ENCODE results near the gene TRIP4. TPM values are rescaled to one million over a fixed set of nuclear protein-coding genes. Genes with fewer than 3 reads are reported as not detected.
"Not testable (repeated sequence)": the region's sequence is repeated elsewhere in the genome, so short reads cannot be mapped to it uniquely, and the experiment has no call there.

Gene TRIP4
- total RNA-seq, 1 donor from 2014 or later = 10.1 TPM

DNA sequence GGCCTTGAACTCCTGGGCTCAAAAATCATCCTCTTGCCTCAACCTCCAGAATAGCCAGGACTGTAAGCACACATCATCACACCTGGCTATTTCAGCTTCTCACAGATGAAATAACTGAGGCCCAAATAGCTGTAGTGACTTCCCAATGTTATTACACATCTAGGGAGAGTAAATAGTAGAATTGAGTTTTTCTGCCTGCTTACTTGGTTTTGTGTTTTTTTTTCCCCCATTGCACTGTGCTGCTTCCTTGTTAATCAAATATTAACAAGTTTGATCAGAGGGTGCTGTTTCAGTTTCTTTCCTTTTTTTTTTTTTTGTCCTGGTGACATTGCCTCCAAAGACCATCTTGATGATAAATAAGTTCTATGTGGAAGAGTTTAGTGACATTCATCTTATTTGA lies 96.1 kb downstream of the TRIP4 start:
- DNase-seq (ENCODE audit: low read depth in 2 of 2) = no peak

DNA sequence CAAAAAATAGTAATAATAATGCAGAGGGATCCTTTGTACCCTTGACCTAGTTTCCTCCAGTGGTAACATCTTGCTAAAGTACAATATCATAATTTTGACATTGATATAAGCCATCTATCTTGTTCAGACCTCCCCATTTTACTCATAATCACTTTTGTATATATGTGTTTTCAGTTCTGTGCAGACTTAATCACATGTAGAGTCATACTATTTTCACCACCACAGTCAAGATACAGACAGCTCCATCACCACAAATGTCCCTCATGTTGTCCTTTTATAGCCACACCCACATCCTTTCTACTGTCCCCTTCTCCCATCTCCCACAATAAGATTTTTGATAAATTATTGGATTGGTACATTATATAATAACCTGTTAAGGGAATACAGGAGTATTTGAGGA lies 98.2 kb downstream of the TRIP4 start:
- no peak for DNase-seq (ENCODE audit: low read depth in 2 of 2)

- DNase-seq (ENCODE audit: low read depth in 2 of 2) = peak in 1 of 2 donors; percentile 11
These were observed 103.1 kb downstream of the TRIP4 start for GRCh38 chr15:64490598-64491259.

- DNase-seq (ENCODE audit: low read depth in 2 of 2) = no peak
These were observed 106.0 kb downstream of the TRIP4 start for GRCh38 chr15:64493641-64494040.

DNA sequence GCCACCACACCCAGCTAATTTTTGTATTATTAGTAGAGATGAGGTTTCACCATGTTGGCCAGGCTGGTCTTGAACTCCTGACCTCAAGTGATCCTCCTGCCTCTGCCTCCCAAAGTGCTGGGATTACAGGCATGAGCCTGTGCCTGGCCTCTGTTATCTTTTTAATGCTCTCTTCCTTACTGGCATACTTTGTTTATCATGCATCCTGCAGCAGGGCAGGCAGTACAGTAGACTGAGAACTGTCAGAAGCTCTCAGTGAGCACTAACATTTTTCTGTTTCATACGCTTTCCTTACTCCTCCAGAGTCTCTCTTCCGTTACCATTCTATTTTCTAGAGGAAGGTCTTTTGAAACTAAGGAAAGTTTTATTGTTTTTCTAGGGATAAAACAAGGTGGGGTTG lies 108.3 kb downstream of the TRIP4 start:
- DNase-seq (ENCODE audit: low read depth in 2 of 2) = not testable (repeated sequence)

GRCh38 chr15:64500695-64501395 lies 113.2 kb downstream of the TRIP4 start:
- no peak for DNase-seq (ENCODE audit: low read depth in 2 of 2)

GRCh38 chr15:64501396-64501715 lies 113.7 kb downstream of the TRIP4 start:
- DNase-seq (ENCODE audit: low read depth in 2 of 2) = no peak

- DNase-seq (ENCODE audit: low read depth in 2 of 2) = peak in 1 of 2 donors; percentile 11
These were observed 114.5 kb downstream of the TRIP4 start for GRCh38 chr15:64502151-64502550.

DNA sequence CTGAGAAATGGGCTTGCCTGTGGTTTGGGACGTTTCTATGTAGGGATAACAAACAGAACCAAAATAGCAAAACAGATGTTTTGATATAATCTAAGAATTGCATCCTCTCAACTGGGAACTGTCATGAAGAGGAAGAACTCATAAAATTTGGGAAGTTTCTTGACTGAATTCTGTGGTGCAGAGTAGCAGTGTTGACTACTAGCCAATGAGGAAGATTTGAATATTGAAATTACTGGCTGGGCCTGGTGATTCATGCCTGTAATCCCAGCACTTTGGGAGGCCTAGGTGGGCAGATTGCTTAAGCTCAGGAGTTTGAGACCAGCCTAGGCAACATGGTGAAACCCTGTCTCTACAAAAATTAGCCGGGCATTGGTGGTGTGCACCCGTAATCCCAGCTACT lies 114.9 kb downstream of the TRIP4 start:
- peak in 1 of 2 donors; percentile 31 for DNase-seq (ENCODE audit: low read depth in 2 of 2)

DNA sequence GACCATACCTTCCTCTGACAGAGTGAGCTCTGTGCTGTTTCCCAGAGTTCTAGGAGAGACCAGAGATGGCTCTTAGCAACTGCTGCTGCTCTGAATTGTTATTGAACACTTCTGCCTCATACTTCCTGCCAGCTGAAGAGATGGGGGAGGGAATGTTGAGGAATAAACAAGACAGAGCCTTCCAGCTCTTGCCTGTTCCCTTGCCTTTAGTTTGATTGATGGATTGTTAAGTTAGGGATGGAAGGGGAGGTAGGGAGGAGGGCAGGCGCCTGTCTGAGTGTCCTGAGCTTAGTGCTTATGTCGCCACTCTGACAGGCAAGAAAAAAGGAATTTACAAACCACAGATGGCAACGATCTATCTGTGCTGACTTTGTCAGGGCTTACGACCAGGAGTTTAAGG lies 115.6 kb downstream of the TRIP4 start:
- peak; percentile 6 to 91 for DNase-seq (ENCODE audit: low read depth in 2 of 2)

GRCh38 chr15:64503640-64504039 lies 116.0 kb downstream of the TRIP4 start:
- DNase-seq (ENCODE audit: low read depth in 2 of 2) = peak in 1 of 2 donors; percentile 35

Other genes starting within 250 kb of the TRIP4 start
- under 0.01 and 0.20 TPM in 2 replicates for gene SNX22, start 236.1 kb upstream of the TRIP4 start, total RNA-seq
- 579 and 623 TPM in 2 replicates for gene PPIB, start 224.8 kb upstream of the TRIP4 start, total RNA-seq
- 15.0 and 16.1 TPM in 2 replicates for gene CSNK1G1, start 31.7 kb upstream of the TRIP4 start, total RNA-seq
- gene PCLAF, start 6.4 kb upstream of the TRIP4 start, total RNA-seq = 4.8 and 21.1 TPM in 2 replicates
- gene ZNF609, start 72.7 kb downstream of the TRIP4 start, total RNA-seq = 11.8 and 19.8 TPM in 2 replicates